GM19351 (cell line): ENCODE results near the gene GPC3.

ENCODE experiments used
- ATAC-seq: cut with Tn5 transposase; IDR thresholded peaks from one replicate; pipeline ENCODE4 v1.9.1; 2021; ENCODE audit warnings: mild to moderate bottlenecking, moderate library complexity; ENCODE audit not compliant: unreplicated experiment

GPC3 gene

GRCh38 chrX:133971586-133971985, 13.8 kb downstream of the GPC3 start:
- ATAC-seq: no peak

- no peak for ATAC-seq
These were observed 15.3 kb downstream of the GPC3 start for GRCh38 chrX:133970076-133970475.

- ATAC-seq: no peak
These were observed 16.2 kb downstream of the GPC3 start for GRCh38 chrX:133969191-133969590.

- no peak for ATAC-seq
These were observed 17.3 kb downstream of the GPC3 start for GRCh38 chrX:133968109-133968508.

- ATAC-seq: no peak
These were observed 19.2 kb downstream of the GPC3 start for GRCh38 chrX:133966199-133966598.

- no peak for ATAC-seq
These were observed 20.1 kb downstream of the GPC3 start for GRCh38 chrX:133965321-133965720.

GRCh38 chrX:133961046-133961445, 24.3 kb downstream of the GPC3 start:
- ATAC-seq: no peak

GRCh38 chrX:133959972-133960371, 25.4 kb downstream of the GPC3 start:
- ATAC-seq: no peak

GRCh38 chrX:133958997-133959688, 26.3 kb downstream of the GPC3 start:
- no peak for ATAC-seq

- no peak for ATAC-seq
These were observed 28.6 kb downstream of the GPC3 start for GRCh38 chrX:133956570-133957340.

- ATAC-seq: no peak
These were observed 31.5 kb downstream of the GPC3 start for GRCh38 chrX:133953785-133954355.

- no peak for ATAC-seq
These were observed 32.3 kb downstream of the GPC3 start for GRCh38 chrX:133953078-133953477.

GRCh38 chrX:133951098-133951497, 34.3 kb downstream of the GPC3 start:
- ATAC-seq: no peak

- no peak for ATAC-seq
These were observed 35.2 kb downstream of the GPC3 start for GRCh38 chrX:133950214-133950613.

GRCh38 chrX:133948895-133949294, 36.5 kb downstream of the GPC3 start:
- ATAC-seq: no peak

GRCh38 chrX:133947996-133948395, 37.4 kb downstream of the GPC3 start:
- no peak for ATAC-seq

- no peak for ATAC-seq
These were observed 38.4 kb downstream of the GPC3 start for GRCh38 chrX:133947022-133947421.

- no peak for ATAC-seq
These were observed 41.9 kb downstream of the GPC3 start for GRCh38 chrX:133943507-133943906.

GRCh38 chrX:133939655-133940302, 45.6 kb downstream of the GPC3 start:
- ATAC-seq: no peak

- ATAC-seq: no peak
These were observed 46.9 kb downstream of the GPC3 start for GRCh38 chrX:133938530-133938929.

GRCh38 chrX:133937022-133937421, 48.4 kb downstream of the GPC3 start:
- ATAC-seq: no peak

- ATAC-seq: no peak
These were observed 50.3 kb downstream of the GPC3 start for GRCh38 chrX:133935076-133935475.
